H1 (cell line): ENCODE data around the gene STAG1.

Experiments used
- BACH1 ChIP-seq: IDR thresholded peaks from 2 replicates; pipeline ENCODE4 v1.6.1; 2012; ENCODE audit warnings: low read length, improper control_type of control experiment
- EP300 ChIP-seq, 2 experiments: IDR thresholded peaks; 1 replicate in 1 of 2; 2 replicates in 1 of 2; pipeline ENCODE4 v1.6.1; 2011 to 2012; ENCODE audit warnings: low read depth in 2 of 2, low read length in 2 of 2, mild to moderate bottlenecking in 2 of 2, borderline replicate concordance in 1 of 2, inconsistent platforms in 1 of 2, moderate library complexity in 1 of 2
- RXRA ChIP-seq: IDR thresholded peaks from 2 replicates; pipeline ENCODE4 v1.6.1; 2011; ENCODE audit warnings: low read depth, mild to moderate bottlenecking, low read length, moderate library complexity; ENCODE audit not compliant: insufficient read depth
- TF ChIP-seq, protein P1 (sequence below): IDR thresholded peaks from 2 replicates; pipeline ENCODE4 v1.6.1; 2011; ENCODE audit warnings: low read length, improper control_type of control experiment
- TF ChIP-seq, protein P2 (sequence below), 3 experiments: IDR thresholded peaks; 1 replicate in 2 of 3; 2 replicates in 1 of 3; pipeline versions ENCODE4 v1.5.1 to v1.6.1; 2011; ENCODE audit warnings: low read length in 3 of 3, mild to moderate bottlenecking in 3 of 3, inconsistent platforms in 2 of 3, low read depth in 1 of 3, moderate library complexity in 1 of 3; ENCODE audit not compliant: insufficient read depth in 1 of 3; ENCODE audit errors: control extremely low read depth in 1 of 3

DNA sequence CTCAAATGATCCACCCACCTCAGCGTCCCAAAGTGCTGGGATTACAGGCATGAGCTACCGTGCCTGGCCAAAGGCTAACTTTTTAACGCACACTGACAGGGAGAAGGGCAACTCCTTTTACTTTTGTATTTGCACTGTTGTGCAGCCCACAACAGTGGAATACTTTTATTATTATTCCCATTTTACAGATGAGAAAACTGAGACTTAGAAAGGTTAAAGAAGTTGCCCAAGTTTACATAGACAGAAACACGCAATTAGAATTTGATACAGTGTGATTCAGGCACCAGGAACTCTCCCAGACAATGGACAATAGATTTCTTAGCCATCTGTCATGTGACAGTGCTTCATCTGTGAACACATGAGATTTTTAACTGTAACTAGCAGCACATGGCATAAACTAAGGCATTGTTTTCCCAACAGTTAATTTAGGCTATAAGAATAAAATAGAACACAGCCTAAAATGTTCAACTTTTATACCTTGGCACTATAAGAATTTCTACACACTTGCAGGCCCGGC, 18.8 kb downstream of the STAG1 start:
- TF ChIP-seq, protein P1, sequence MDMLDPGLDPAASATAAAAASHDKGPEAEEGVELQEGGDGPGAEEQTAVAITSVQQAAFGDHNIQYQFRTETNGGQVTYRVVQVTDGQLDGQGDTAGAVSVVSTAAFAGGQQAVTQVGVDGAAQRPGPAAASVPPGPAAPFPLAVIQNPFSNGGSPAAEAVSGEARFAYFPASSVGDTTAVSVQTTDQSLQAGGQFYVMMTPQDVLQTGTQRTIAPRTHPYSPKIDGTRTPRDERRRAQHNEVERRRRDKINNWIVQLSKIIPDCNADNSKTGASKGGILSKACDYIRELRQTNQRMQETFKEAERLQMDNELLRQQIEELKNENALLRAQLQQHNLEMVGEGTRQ: no peak
- no peak for TF ChIP-seq EP300 (IDR thresholded peaks at IDR 0.05; ENCODE audit: borderline replicate concordance in 1 of 2, low read depth in 2 of 2, low read length in 2 of 2)
- no peak for TF ChIP-seq RXRA
- TF ChIP-seq, protein P2, sequence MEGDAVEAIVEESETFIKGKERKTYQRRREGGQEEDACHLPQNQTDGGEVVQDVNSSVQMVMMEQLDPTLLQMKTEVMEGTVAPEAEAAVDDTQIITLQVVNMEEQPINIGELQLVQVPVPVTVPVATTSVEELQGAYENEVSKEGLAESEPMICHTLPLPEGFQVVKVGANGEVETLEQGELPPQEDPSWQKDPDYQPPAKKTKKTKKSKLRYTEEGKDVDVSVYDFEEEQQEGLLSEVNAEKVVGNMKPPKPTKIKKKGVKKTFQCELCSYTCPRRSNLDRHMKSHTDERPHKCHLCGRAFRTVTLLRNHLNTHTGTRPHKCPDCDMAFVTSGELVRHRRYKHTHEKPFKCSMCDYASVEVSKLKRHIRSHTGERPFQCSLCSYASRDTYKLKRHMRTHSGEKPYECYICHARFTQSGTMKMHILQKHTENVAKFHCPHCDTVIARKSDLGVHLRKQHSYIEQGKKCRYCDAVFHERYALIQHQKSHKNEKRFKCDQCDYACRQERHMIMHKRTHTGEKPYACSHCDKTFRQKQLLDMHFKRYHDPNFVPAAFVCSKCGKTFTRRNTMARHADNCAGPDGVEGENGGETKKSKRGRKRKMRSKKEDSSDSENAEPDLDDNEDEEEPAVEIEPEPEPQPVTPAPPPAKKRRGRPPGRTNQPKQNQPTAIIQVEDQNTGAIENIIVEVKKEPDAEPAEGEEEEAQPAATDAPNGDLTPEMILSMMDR (IDR thresholded peaks at IDR 0.05; ENCODE audit: control extremely low read depth in 1 of 3, insufficient read depth in 1 of 3, low read depth in 1 of 3, low read length in 3 of 3): no peak
- no peak for TF ChIP-seq BACH1
